ENCODE measurements around the gene HOXB3.

The HOXB3 gene

DNA sequence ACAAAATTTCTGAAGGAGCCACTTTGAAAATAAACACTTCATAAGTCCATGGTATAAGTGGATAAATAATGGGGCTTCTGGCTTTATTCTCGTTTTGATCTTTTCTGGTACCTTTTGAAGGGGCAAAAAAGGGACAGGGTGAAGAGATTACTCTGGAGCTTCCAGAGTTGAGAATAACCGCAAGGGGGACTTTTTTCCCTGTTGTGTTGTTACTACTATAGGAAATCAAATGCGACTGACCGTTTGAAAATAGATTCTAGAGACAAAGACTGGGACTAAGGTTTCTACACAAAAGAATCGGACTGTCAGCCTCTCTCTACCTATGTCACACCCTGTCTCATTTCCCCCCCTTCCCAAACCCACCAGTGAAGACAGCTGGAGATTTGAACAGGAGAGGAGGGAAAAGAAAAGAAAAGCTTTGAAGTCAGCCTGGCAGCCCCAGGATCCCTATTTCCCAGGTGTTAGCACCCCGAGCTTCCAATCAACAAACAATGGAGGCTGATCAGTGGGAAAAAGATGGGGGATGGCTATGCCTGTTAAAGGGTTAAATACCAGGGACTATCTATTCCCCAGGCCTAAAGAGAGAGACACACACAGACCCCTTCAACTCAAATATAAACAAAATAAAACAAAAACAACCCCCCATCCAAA is 20.2 kb downstream of the HOXB3 start:
- DNase-seq (ENCODE audit: low spot score): no peak

DNA sequence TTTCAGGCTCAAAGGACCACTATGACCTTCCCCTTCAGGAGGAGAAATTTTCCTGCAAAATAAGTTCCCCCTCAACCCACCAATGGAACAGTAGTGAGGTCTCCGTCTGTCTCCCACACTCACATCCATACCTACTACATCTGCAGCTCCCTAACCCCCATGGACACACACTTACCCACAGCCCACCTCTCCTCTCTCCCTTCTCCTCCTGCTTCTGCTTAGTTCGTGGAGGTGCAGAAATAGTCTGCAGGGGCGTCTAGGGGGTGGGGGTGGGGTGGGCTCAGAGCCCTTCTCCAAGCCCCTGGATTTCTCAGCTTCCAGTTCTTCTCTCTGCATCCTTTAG is 20.8 kb downstream of the HOXB3 start:
- no peak for DNase-seq (ENCODE audit: low spot score)

DNA sequence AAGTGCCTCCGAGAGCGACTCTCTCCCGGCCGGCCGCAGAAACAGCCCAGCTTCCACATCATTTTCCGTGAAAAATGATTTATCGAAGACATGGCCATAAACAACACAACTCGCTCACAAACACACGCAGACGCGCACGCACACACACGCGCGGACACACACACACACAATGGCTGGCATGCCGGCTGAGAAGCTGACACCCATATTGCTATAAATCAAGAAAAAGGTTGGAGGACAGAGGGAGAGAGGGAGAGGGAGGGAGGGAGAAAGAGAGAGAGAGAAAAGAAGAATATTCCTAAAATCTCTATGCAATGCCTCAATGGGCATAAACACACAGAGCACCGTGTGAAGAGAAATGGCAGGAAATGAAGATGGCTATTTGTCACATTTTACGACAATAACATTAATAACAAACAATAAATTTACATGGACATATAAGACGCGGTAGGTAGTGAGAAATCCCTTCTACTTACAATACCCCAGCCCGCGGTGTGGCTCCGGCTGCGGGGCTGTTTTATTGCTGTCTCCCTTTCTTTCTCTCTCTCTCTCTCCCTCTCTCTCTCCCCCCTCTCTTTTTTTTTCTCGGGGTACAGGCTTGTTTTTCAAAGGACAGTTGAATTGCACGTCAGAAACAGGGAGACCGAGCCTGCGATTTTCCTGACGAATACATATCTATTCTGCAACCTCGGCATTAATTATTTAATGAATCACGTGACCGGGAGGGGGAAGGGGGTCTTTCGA is 21.4 kb downstream of the HOXB3 start:
- no peak for DNase-seq (ENCODE audit: low spot score)

DNA sequence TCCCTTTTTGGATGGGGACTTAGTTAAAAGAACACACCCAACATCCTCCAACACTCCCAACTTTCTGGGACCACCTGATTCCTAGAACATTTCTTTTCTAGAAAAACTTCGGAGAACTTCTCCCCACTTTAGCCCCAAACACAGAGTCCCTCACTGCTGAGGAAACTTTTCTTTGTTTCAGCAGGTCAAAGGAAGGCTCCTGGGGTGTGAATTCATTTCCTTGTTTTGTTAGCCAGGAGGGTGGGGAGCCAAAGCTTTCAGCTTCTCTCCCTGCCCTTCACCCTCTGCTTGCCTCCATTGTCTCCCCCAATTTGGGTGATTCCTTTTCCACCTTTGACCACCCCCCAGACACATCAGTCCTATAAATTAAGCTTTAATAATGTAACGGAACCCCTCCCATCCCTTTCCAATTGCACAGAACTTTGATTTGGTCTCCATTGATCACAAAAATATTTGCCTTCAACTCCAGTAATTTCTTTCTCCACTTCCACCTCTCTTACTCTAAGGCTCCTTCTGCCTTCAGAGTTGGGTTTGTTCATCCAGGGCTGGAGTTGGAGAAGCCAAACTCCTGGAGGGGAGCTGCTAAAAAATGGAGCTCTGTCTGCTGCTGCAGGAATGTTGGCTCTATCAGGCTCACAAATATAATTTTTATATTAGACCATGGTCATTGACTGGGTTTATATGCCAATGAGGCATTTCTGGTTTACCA is 22.2 kb downstream of the HOXB3 start:
- no peak for DNase-seq (ENCODE audit: low spot score)

DNA sequence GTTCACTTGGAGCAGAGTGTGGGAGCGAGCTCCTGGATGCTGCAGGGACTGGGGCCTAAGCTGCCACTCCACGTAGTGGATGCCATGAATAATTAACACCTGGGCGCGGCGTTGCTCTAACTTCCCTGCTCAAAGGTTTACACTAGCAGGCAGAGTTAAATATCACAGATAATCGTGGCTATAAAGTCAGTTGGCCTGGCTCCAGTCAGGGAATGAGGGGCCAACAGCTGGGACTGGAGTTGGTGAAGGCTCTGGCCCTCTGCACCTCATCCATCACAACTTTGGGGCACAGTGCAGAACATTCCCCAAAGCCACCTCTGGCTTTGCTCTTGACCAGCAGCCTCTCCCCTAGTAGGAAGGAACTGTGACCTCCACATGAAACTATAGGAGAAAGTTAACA is 22.8 kb downstream of the HOXB3 start:
- no peak for DNase-seq (ENCODE audit: low spot score)

DNA sequence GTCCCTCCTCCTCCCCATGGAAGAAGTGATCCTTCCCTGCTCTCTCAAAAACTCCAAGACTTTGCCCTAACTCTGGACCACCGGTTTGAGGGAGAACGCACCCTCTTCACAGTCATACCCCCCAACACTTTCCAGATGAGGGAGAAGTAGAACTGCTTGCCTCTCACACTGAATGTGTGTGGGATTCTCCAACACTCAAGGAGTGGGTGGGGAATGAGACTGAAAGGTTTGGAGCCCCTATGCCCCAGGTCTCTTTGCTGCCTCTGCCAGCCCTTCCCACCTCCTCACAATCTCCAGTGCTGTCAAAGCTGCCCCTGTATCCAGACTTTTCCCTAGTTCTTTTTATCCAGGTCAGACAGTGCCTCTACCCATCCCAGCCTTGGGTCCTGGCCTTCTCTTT is 23.3 kb downstream of the HOXB3 start:
- DNase-seq (ENCODE audit: low spot score): no peak

DNA sequence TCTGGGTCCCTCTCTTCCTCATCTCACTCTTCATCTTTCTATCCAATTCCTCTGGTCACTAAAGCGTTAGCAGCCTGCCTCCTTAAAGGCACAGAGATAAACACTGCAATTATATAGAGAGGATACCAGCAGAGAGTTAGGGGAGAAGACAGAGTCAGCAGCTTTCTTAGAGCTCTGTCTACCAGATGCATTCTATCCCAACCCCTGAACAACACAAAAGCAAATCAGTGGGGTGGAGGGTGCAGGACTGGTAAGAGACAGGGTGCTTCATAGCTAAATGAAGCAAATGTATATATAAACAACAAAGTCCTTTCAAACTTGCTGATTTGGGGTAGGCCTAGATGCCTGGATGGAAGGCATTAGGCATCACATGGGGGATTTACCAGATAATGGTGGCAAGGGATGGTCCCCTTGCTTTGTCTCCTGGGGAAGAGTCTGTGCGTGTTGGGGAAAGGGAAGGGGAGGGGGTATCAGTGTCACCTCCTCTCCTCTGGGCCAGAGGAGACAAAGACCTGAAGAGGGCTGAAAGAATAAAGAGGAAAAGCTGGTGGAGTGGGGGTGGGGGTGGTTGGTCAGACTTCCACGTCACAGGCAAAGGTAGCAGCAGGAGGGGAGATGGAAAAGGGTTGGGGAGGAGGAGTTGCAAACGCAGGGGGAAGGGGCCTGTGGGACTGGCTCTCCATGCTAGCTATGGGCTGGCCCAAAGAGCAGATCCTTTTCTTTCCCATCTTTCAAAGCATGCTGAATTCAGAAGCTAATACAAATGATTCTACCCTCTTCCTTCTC is 23.9 kb downstream of the HOXB3 start:
- DNase-seq (ENCODE audit: low spot score): no peak

DNA sequence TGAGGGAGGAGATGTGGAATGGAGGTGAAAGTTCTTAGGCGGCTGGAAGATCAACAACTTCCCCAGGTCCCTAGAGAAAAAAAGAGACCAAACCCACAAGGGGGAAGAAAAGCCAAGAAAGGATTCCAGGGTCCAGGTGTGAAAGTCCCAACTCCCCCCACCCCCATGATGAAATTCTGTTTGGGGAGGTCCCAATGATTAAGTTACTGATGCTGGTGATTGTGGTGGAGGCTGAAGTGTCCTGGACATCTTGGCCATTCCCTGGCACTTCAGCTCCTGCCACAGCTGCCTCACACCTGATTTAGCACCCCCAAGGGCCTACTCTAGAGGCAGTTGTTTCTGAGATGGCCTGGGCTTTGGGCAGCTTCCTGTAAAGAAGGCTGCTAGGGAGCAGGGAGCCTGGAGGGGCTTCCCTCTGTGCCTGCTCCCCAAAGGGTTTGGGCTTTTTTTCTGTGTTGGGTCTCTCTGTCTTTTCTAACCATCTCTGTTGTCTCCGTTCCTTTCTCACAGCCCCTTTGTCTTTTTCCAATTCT is 25.0 kb downstream of the HOXB3 start:
- DNase-seq (ENCODE audit: low spot score): no peak

DNA sequence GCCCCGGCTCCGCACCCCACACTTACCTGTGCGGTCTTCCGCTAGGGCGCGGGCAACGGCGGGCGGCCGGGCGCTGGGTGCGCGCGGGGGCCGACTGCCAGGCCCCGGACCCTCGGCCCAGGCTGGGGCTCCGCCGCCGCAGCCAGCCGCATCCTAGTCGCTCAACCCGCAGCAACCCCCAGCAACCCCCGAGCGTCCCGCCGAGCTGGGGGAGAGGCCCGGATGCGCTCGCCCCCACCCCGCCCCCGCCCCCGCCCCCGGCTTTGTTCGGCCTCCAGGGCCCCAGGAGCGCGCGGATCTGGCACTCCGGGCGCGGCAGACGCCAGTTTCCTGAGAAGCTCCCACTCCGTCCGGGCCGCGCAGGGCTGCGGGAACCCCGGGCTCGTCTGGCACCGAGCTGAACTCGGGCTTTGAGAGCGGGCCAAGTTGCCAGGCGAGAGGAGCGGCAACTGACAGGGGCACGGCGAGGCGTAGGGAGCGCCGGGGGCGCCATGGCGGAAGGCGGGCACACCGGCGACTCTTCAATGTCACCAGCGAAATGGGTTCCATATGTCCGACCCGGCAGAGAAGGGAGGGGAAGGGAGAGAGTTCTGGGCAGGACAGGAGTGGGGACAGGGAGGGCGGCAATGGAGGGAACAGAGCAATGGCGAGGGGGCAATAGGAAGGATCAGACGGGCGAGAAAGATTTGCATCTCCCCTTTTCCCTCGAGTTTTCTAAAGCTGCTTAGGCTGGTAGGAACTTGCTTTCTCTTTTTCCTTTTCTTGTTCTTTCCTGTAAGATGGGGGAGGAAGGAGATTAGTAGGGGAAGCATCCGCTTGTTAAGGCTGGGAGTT is 25.6 kb downstream of the HOXB3 start:
- peak; percentile 40 for DNase-seq (ENCODE audit: low spot score)

DNA sequence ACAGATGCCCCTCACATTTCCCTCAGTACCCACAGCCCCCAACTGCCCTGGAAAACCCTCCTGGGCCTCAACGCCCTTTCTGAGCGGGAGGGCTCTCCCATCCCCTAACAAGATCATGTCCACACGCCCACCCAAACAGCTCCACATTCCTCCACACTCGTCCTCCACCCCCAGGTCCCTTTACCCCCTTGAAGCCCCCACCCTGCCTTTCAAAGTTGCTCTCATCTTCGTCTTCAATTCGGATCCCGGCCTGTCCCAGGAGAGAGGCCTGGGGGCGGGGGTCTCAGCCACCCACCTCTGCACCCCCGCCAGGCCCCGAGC is 26.2 kb downstream of the HOXB3 start:
- DNase-seq (ENCODE audit: low spot score): no peak

DNA sequence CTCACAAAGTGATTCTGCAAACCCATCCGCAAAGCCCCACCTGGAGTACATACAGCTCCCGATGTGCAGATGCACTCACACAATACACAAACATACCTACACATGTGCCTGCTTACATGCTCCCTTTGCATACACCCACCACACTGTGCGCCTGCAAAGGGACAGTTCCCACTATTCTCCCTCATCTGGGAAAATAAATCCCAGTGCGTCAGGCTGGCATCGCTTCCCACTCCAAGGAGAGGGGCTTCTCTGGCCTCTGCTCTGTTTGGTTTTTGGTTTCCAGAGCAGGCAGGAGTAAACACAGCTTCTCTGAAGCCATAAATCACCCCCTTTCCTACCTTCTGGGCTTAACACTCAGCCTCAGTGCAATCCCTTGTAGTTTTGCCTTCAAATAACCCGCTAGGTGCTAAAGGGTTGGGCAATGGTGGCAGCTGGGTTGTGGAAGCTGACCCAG is 26.6 kb downstream of the HOXB3 start:
- no peak for DNase-seq (ENCODE audit: low spot score)

DNA sequence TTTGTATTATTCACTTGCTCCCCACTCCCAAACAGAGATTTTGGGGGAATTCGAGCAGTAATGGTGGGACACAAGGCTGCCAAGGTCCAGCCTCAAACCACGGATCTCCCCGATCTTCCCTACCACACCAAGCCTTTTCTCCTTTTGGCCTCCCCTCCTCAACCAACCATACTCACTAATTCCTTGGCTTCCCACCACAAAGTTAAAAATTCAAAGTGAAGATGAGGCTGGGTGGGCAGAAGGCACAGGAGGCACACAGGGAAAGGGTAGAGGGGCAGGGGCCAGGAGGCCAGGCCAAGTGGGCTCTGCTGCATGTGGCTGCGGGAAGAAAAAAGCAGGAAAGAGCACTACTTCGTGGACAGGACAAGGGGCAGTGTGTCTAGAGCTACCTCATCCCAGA is 27.1 kb downstream of the HOXB3 start:
- no peak for DNase-seq (ENCODE audit: low spot score)

DNA sequence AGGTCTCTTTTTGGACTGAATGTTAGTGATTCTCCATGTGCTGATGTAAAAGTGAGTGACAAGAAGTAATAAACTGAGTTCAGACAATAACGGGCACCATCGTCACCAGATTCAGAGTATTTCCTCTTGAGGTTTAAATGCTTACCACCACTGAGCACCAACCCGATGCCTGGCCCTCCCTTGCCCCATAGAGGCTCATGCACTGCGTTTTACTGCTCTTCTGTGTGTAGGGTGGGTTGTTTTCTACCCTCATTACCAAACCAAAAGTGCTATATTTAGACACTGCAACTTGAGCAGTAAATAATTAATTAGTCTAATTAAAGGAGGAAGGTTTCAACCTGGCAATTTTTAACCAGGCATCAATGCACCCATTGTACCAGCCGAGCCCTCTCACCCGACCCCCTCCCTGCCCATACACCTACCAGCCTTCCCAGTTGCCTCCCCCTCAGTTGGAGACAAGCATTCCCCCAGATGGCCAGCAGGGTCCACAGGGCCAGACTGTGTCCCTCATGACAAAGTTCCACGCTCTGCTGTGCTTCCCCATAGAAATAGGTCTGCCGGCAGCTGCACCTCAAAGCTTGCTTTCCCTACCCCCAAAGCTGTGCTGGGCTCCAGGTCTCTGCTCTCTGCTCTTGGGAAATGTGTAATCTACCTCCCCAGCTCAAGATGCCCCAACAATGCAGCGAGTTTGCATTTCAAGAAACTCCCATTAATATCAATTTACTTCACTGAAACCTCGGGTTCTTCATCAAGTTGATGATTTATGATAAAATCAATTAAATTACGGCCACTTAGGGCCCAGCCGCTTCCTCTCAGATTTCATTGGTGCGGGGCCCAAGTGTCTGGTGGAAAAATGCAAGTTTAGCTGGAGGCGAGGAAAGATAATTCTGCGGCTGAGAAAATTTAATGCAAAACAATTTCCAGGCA is 27.9 kb downstream of the HOXB3 start:
- peak; percentile 55 for DNase-seq (ENCODE audit: low spot score)

DNA sequence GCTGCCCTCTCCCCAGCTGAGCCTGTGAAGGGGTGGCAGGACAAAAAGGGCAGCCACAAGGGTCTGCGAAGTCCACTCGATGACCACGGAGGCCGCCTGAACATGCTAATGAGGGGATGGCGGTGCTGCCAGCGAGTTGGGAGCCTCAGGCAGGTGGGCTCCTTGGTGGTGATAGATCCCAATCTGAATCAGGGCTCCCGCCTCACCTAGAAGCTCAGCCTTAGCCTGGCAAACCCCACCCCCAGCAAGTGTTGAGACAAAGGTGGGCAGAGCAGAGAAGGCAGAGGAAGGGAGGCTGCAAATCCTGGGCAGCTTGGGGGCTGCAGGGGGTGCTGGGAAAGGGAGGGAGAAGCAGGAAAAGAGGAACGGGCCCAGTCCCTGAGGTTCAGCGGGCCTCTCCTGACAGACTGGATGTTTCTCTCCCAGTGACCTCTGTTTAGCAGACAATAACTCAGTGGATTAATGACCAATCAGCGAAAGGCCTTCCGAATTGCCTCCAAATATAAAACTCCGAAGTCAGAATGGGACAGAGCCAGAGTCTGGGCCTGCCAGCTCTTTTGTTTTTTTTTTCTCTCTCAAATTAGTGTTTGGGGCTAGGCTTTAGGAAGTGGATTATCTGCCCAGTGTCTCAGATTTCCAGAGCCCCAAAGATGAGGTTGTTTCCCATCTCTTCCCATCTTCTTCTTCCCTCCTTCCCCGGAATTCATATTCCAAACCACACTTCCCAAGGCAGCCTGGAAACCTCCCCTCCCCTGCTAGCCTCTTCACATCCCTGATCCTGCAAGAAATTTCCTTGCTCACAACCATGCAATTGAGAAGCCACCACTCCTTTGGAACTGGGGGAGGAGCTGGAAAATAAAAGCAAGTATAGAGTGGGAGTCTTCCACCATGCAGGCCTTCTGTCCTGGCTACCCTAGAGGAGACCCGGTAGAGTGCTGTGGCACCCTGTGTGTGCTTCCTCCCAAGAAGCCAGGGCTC is 29.9 kb downstream of the HOXB3 start:
- no peak for DNase-seq (ENCODE audit: low spot score)

DNA sequence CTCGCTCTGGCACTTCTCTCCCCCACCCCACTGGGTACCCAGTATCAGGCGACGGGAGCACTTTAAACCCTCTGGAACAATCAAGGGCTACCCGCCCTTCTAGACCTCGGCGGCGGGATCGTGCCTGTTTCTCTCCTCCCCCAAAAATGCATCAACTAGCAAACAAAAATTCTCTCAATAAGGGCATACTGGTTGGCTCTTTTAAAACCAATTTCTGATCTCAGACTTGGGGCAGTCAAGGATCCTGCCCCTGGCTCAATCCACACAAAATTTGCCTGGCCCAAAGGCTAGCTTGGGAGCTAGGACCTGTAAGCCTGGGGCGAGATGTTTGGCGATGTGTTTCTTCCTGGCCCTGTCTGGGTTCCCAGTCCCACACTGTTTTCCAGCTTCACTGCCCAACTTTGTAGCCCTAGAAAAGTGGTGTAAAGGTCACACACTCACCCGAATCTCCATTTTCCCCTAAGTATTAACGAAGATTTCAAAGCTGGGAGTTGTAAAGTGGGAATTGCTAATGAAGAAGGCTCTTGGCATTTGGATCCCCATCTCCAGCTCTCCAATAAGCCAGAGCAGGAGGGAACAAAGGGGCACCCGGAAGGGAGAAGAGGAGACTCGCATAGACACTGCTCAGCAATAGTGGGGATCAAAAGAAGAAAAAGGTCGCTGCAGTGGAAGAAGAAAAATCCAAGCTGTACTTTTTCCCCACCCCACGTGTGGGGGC is 30.8 kb downstream of the HOXB3 start:
- no peak for DNase-seq (ENCODE audit: low spot score)

DNA sequence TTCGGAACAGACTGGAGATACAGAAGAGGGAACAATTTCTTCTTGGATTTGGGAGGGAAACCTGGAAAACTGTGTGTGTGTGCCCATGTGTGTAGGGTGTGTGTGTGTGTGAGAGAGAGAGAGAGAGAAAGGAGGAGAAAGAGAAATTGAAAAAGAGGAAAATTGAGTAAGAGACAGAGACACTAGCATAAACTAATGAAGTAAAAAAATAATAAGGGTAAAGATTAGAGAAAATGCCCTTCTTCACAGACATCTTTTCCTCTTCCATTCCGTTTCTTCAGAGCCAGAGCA is 31.3 kb downstream of the HOXB3 start:
- DNase-seq (ENCODE audit: low spot score): no peak

DNA sequence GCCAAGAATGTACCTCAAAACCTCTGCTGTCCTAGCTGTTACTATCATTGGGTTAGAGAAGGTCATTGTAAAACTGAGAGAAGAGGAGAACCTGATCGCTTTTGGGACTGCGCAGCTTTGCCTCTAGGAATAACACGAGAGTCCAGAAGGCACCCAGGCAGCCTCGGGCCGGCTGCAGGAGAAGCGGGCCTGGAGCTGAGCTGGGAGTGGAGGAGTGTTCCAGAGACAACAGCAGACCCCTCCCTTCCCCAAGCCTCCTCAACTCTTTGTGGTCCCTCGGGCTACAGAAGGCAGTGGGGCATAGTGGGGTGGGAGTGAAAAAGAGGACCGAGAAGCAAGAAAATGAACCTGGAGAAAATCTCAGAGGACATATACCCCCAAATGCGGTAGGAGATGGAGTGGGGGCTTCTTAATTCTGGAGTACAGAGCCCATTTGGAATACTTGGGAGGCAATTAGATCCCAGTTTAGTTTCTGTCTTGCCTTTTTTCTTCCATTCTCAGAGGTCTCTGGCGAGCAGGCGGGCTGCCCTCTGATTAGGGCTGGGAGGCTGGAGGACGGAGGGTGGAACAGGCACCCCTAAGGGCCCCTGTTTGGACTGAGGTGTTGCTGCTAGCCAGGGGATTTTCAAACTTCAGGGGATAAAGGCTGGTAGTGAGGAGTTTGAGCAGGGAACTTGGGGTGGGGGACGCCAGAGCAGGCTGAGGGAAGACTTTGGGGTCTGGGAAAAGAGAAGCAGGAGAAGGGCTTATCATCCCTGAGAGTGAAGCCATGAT is 31.8 kb downstream of the HOXB3 start:
- DNase-seq (ENCODE audit: low spot score): no peak
